ENCODE results near the gene CYB561. TPM values are rescaled to one million over a fixed set of nuclear protein-coding genes. Genes with fewer than 3 reads are reported as not detected.

CYB561 gene
- total and polyA plus RNA-seq, 2 of the 4 experiments (the other 2 are of a cell fraction): 2.5 to 3.0 TPM

DNA sequence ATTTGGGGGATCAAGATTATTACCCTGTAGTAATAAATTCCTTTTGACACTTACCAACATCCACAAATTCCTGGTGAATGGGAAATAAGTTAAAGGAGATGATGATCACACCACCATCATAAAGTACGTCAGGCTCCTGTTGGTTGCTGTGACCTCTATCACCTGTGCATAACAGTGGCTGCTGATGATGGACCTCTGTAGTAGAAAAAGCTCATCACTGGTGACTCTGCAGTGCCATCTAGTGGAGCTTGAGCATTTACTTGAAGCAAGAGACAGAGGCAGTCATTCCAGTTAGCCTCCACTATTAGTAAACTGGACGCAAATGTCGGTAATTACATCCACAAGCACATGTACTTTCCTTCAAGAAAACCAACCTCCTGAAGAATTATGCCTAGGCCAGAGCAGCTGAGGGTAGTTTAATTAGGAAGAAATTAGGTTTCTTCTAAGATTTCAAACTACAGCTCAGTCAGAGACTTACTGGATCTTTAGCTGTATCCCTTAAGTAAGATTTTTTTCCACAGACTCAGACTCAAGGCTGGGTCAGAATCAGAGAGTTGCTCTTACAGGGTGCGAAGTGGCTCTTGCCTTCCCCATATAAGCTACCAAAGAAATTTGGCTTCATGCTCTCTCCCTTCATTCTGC, 39.3 kb downstream of the CYB561 start:
- Histone ChIP-seq H2BK20ac (ENCODE audit: low read depth, low read length) (no peak overlapping the region), H2AFZ (replicated peaks; ENCODE audit: low read length, poor library complexity) (no peak overlapping the region), H3K14ac (replicated peaks; ENCODE audit: low read depth, low read length) (no peak overlapping the region), H2BK120ac (ENCODE audit: low read depth, low read length) (no peak overlapping the region), H3K9ac (ENCODE audit: low read depth, low read length) (no peak overlapping the region), H4K91ac (ENCODE audit: insufficient read depth, low read depth, low read length) (no peak overlapping the region), H3K18ac (ENCODE audit: low read depth, low read length) (no peak overlapping the region), H3K4me3 (ENCODE audit: insufficient read depth, low read depth, low read length) (no peak overlapping the region), H2AK5ac (ENCODE audit: low read depth, low read length) (no peak overlapping the region), H2BK15ac (ENCODE audit: low read depth, low read length) (no peak overlapping the region), H4K5ac (ENCODE audit: low read depth, low read length) (no peak overlapping the region), H3K9me1 (ENCODE audit: insufficient read depth, low read length) (peaks cover 13% of the 10 kb centered on the region), H4K8ac (ENCODE audit: low read depth in 2 of 2, low read length in 2 of 2) (no peak overlapping the region), H3K4ac (ENCODE audit: low read depth, low read length) (no peak overlapping the region), H3K4me2 (ENCODE audit: low read depth, low read length) (no peak overlapping the region), H2AK9ac (replicated peaks; ENCODE audit: low read depth, low read length, poor library complexity) (peak overlapping the region; percentile 35), H3K36me3 (ENCODE audit: control insufficient read depth, insufficient read depth, low read length) (peaks cover 25% of the 10 kb centered on the region), H3K56ac (ENCODE audit: extremely low read depth, insufficient read depth, low read length) (no peak overlapping the region), H3K9me3 (ENCODE audit: control insufficient read depth, insufficient read depth, low read length) (no peaks in the 10 kb centered on the region), H3K4me1 (ENCODE audit: control insufficient read depth, insufficient read depth, low read length) (peaks cover 10% of the 10 kb centered on the region), H4K20me1 (ENCODE audit: insufficient read depth, low read length) (0 out of 2 replicates have a peak, but pooled peaks cover 4% of the 10 kb centered on the region), H3K27me3 (ENCODE audit: control insufficient read depth, insufficient read depth, low read length) (no peaks in the 10 kb centered on the region), H2BK5ac (ENCODE audit: low read depth, low read length, poor library complexity, severe bottlenecking) (no peak overlapping the region), H3K23ac (ENCODE audit: low read depth, low read length) (no peak overlapping the region), H3K79me1 (ENCODE audit: low read depth in 1 of 2, low read length in 2 of 2) (peaks cover 3 to 21% of the 10 kb centered on the region in 2 experiments; a peak in 3 of 4 replicates), H3K27ac (ENCODE audit: insufficient read depth, low read length) (no peak overlapping the region)
- ATAC-seq (ENCODE audit: low read depth) (peak; percentile 84), DNase-seq (peak; percentile 97)
- ChIA-PET POLR2A (ENCODE audit: unreplicated experiment) (interaction anchor here (0.7 to 0.8 kb wide), 2 partner anchors 324 to 438 kb away, joined by 5 to 8 read pairs; no protein-coding TSS in a partner anchor), CTCF (interaction anchor here (0.6 to 2.1 kb wide), 16 partner anchors 10 to 445 kb away, joined by 3 to 14 read pairs (median 4); no protein-coding TSS in a partner anchor)
- dilution Hi-C loops (cut with HindIII; ENCODE audit: low sequenced_read_pairs, unreplicated experiment) (no loop called here), intact Hi-C loops (cut with micrococcal nuclease) (loop anchor here (1.0 to 10.0 kb wide), 5 partner anchors 310 to 852 kb away; no protein-coding TSS in a partner anchor), in situ Hi-C loops (cut with MboI; ENCODE audit: low sequenced_read_pairs) (loop anchor here (5.0 kb wide), 1 partner anchor 325 kb away; no protein-coding TSS in a partner anchor)
- BruUV-seq (replicated peaks): no TSS peak
- no CpG with 5 or more reads among the region's 4 CpGs for WGBS, 2 experiments (ENCODE audit: extremely low coverage in 2 of 2, insufficient read length in 1 of 2)
- peak; percentile 88 for TF ChIP-seq CTCF (conservative IDR thresholded peaks at IDR 0.05; ENCODE audit: low read depth, low read length)
- no peak for TF ChIP-seq POLR2A (IDR thresholded peaks at IDR 0.05; ENCODE audit: low read depth, low read length)
- TF ChIP-seq RAD21 (IDR thresholded peaks at IDR 0.05; ENCODE audit: low read length): peak; percentile 90
- peak; percentile 75 for TF ChIP-seq SMC3 (IDR thresholded peaks at IDR 0.05; ENCODE audit: low read depth, low read length)

Measured in IMR-90 (cell line).